IMR-90 (cell line): ENCODE data around the gene FOXO3. TPM values are rescaled to one million over a fixed set of nuclear protein-coding genes. Genes with fewer than 3 reads are reported as not detected.

Experiments
- ATAC-seq: fragments of 200-7000 bp; cut with Tn5 transposase; 2 replicates; pipeline ENCODE4 v1.9.1; 2020; ENCODE audit warnings: low read depth, mild to moderate bottlenecking, moderate library complexity
- BruUV-seq: library from RNA; stranded (reverse); fragments of 400-500 nt; replicated peaks from 2 replicates; lab custom pipeline; 2021; lab: Mats Ljungman, UMichigan
- CTCF ChIA-PET: fragments of 300-600 bp; formaldehyde crosslinking; extraction: SDS; loops from one replicate; lab custom pipeline; 2021; ENCODE audit warnings: antibody characterized with exemption; lab: Yijun Ruan, JAX
- POLR2A ChIA-PET: fragments of 300-600 bp; sonication (Branson Sonifier 250); formaldehyde crosslinking; loops from one replicate; lab custom pipeline; 2022; ENCODE audit warnings: antibody characterized with exemption; ENCODE audit not compliant: unreplicated experiment; lab: Charles Lee
- DNase-seq: peaks from one replicate; pipeline ENCODE4 v3.0.0; 2013
- H2AFZ ChIP-seq: replicated peaks from 2 replicates; pipeline ENCODE3; 2013; ENCODE audit warnings: low read length, mild to moderate bottlenecking; ENCODE audit not compliant: poor library complexity
- H2AK5ac ChIP-seq: 2 replicates; pipeline ENCODE4 v1.6.1; 2013; ENCODE audit warnings: low read depth, low read length, inconsistent platforms
- H2AK9ac ChIP-seq: replicated peaks from 2 replicates; pipeline ENCODE3; 2013; ENCODE audit warnings: mild to moderate bottlenecking, low read depth, low read length, moderate library complexity; ENCODE audit not compliant: poor library complexity
- H2BK120ac ChIP-seq: 2 replicates; pipeline ENCODE4 v1.6.1; 2013; ENCODE audit warnings: low read depth, low read length, inconsistent platforms
- H2BK15ac ChIP-seq: 3 replicates; pipeline ENCODE4 v1.6.1; 2013; ENCODE audit warnings: low read depth, low read length, inconsistent platforms
- H2BK20ac ChIP-seq: 2 replicates; pipeline ENCODE4 v1.6.1; 2013; ENCODE audit warnings: low read depth, mild to moderate bottlenecking, inconsistent platforms, low read length, moderate library complexity
- H2BK5ac ChIP-seq: 2 replicates; pipeline ENCODE4 v1.6.1; 2013; ENCODE audit warnings: mild to moderate bottlenecking, low read depth, low read length, inconsistent platforms; ENCODE audit not compliant: poor library complexity, severe bottlenecking
- H3K14ac ChIP-seq: replicated peaks from 2 replicates; pipeline ENCODE4 v1.6.1; 2013; ENCODE audit warnings: low read depth, low read length, inconsistent platforms
- H3K18ac ChIP-seq: 2 replicates; pipeline ENCODE4 v1.6.1; 2013; ENCODE audit warnings: low read depth, low read length, control low read depth
- H3K23ac ChIP-seq: 2 replicates; pipeline ENCODE4 v1.6.1; 2013; ENCODE audit warnings: low read depth, low read length, inconsistent platforms
- H3K27ac ChIP-seq: 2 replicates; pipeline ENCODE4 v1.5.1; 2013; ENCODE audit warnings: mild to moderate bottlenecking, control low read depth, low read length; ENCODE audit not compliant: insufficient read depth
- H3K27me3 ChIP-seq: 2 replicates; pipeline ENCODE4 v1.6.1; 2013; ENCODE audit warnings: low read length; ENCODE audit not compliant: control insufficient read depth, insufficient read depth
- H3K36me3 ChIP-seq: 2 replicates; pipeline ENCODE4 v1.6.1; 2013; ENCODE audit warnings: low read length, mixed read lengths; ENCODE audit not compliant: control insufficient read depth, insufficient read depth
- H3K4ac ChIP-seq: 2 replicates; pipeline ENCODE4 v1.6.1; 2013; ENCODE audit warnings: low read depth, low read length, inconsistent platforms
- H3K4me1 ChIP-seq: 2 replicates; pipeline ENCODE4 v1.6.1; 2013; ENCODE audit warnings: low read length, mixed read lengths; ENCODE audit not compliant: control insufficient read depth, insufficient read depth
- H3K4me2 ChIP-seq: 2 replicates; pipeline ENCODE4 v1.6.1; 2013; ENCODE audit warnings: low read depth, mild to moderate bottlenecking, control low read depth, low read length, moderate library complexity
- H3K4me3 ChIP-seq: 2 replicates; pipeline ENCODE4 v1.5.1; 2013; ENCODE audit warnings: low read depth, mild to moderate bottlenecking, control low read depth, low read length, moderate library complexity; ENCODE audit not compliant: insufficient read depth
- H3K56ac ChIP-seq: 2 replicates; pipeline ENCODE4 v1.6.1; 2013; ENCODE audit warnings: low read length, inconsistent platforms; ENCODE audit not compliant: insufficient read depth; ENCODE audit errors: extremely low read depth
- H3K79me1 ChIP-seq, 2 experiments: 2 replicates each; pipeline ENCODE4 v1.6.1; 2013; ENCODE audit warnings: low read length in 2 of 2, inconsistent platforms in 1 of 2, low read depth in 1 of 2
- H3K9ac ChIP-seq: 2 replicates; pipeline ENCODE4 v1.6.1; 2013; ENCODE audit warnings: low read depth, low read length, control low read depth
- H3K9me1 ChIP-seq: 2 replicates; pipeline ENCODE4 v1.6.1; 2013; ENCODE audit warnings: low read length, inconsistent platforms; ENCODE audit not compliant: insufficient read depth
- H3K9me3 ChIP-seq: 2 replicates; pipeline ENCODE4 v1.6.1; 2013; ENCODE audit warnings: low read length; ENCODE audit not compliant: control insufficient read depth, insufficient read depth
- H4K20me1 ChIP-seq: 2 replicates; pipeline ENCODE4 v1.6.1; 2013; ENCODE audit warnings: low read length, inconsistent platforms; ENCODE audit not compliant: insufficient read depth
- H4K5ac ChIP-seq: 2 replicates; pipeline ENCODE4 v1.6.1; 2013; ENCODE audit warnings: mild to moderate bottlenecking, low read depth, low read length, control low read depth
- H4K8ac ChIP-seq, 2 experiments: 2 replicates each; pipeline ENCODE4 v1.6.1; 2013; ENCODE audit warnings: low read depth in 2 of 2, low read length in 2 of 2, control low read depth in 1 of 2, inconsistent platforms in 1 of 2
- H4K91ac ChIP-seq: 2 replicates; pipeline ENCODE4 v1.6.1; 2013; ENCODE audit warnings: low read depth, low read length, inconsistent platforms; ENCODE audit not compliant: insufficient read depth
- BHLHE40 ChIP-seq: fragments of 150-350 bp; IDR thresholded peaks from 2 replicates; pipeline ENCODE4 v1.6.1; 2016; ENCODE audit warnings: mild to moderate bottlenecking, low read depth, low read length
- CEBPB ChIP-seq: IDR thresholded peaks from 2 replicates; pipeline ENCODE4 v1.6.1; 2012; ENCODE audit warnings: low read depth, low read length, improper control_type of control experiment
- CHD1 ChIP-seq: IDR thresholded peaks from 2 replicates; pipeline ENCODE4 v1.6.1; 2012; ENCODE audit warnings: low read depth, low read length, improper control_type of control experiment
- FOS ChIP-seq: fragments of 150-350 bp; IDR thresholded peaks from 2 replicates; pipeline ENCODE4 v1.6.1; 2016; ENCODE audit warnings: low read depth, low read length
- MAFK ChIP-seq: IDR thresholded peaks from 2 replicates; pipeline ENCODE4 v1.6.1; 2012; ENCODE audit warnings: low read depth, low read length, improper control_type of control experiment
- MAZ ChIP-seq: IDR thresholded peaks from 2 replicates; pipeline ENCODE4 v1.6.1; 2012; ENCODE audit warnings: low read depth, mild to moderate bottlenecking, low read length, improper control_type of control experiment, moderate library complexity, borderline replicate concordance
- MXI1 ChIP-seq: IDR thresholded peaks from 2 replicates; pipeline ENCODE4 v1.6.1; 2012; ENCODE audit warnings: low read depth, mild to moderate bottlenecking, low read length, moderate library complexity, borderline replicate concordance
- NFE2L2 ChIP-seq: fragments of 150-350 bp; IDR thresholded peaks from 2 replicates; pipeline ENCODE4 v1.6.1; 2016; ENCODE audit warnings: low read depth, mild to moderate bottlenecking, low read length
- POLR2A ChIP-seq: IDR thresholded peaks from 2 replicates; pipeline ENCODE4 v1.6.1; 2012; ENCODE audit warnings: mild to moderate bottlenecking, low read depth, low read length
- RAD21 ChIP-seq: IDR thresholded peaks from 2 replicates; pipeline ENCODE4 v1.6.1; 2012; ENCODE audit warnings: low read length, improper control_type of control experiment
- RCOR1 ChIP-seq: IDR thresholded peaks from 2 replicates; pipeline ENCODE4 v1.6.1; 2012; ENCODE audit warnings: mild to moderate bottlenecking, low read length, improper control_type of control experiment; ENCODE audit not compliant: insufficient replicate concordance
- RFX5 ChIP-seq: IDR thresholded peaks from 2 replicates; pipeline ENCODE4 v1.8.0; 2012; ENCODE audit warnings: low read depth, mild to moderate bottlenecking, low read length, moderate library complexity
- SMC3 ChIP-seq: fragments of 150-350 bp; IDR thresholded peaks from 2 replicates; pipeline ENCODE4 v1.6.1; 2016; ENCODE audit warnings: low read depth, mild to moderate bottlenecking, antibody characterized with exemption, low read length, moderate library complexity
- WGBS, 2 experiments: methylation state at CpG; one replicate each; pipeline versions ENCODE4 v1.1.5 to v1.1.7; 2013; ENCODE audit warnings: missing lambda C conversion rate in 2 of 2; ENCODE audit not compliant: insufficient read length in 1 of 2; ENCODE audit errors: extremely low coverage in 2 of 2; 5-methylcytosine and 5-hydroxymethylcytosine counted together
- dilution Hi-C: fragments of 300-500 bp; cut with HindIII; formaldehyde crosslinking; loops from one replicate; pipeline ENCODE4 v1.14.3; 2018; ENCODE audit warnings: low sequenced_read_pairs; ENCODE audit not compliant: unreplicated experiment
- in situ Hi-C: fragments of 300-500 bp; cut with MboI; formaldehyde crosslinking; loops from 3 replicates; pipeline ENCODE4 v1.14.3; 2019; ENCODE audit warnings: low sequenced_read_pairs, inconsistent platforms, mixed read lengths
- intact Hi-C: fragments of 100-400 bp; cut with micrococcal nuclease; formaldehyde crosslinking; loops from 2 replicates; pipeline ENCODE4 v1.10.0; 2022
- polyA plus RNA-seq, 3 experiments: library from polyadenylated mRNA; depleted of rRNA; stranded (reverse); fragments of >200 nt; gene quantifications; 2 replicates each; pipeline ENCODE4 v1.2.3, GENCODE V29; 2012; ENCODE audit warnings: low replicate concordance in 1 of 3
- total RNA-seq: library from RNA; depleted of rRNA; stranded (reverse); fragments of >200 nt; gene quantifications from 2 replicates; pipeline ENCODE4 v1.2.3, GENCODE V29; 2012
- TF ChIP-seq, protein P1 (sequence below): fragments of 150-350 bp; IDR thresholded peaks from 2 replicates; pipeline ENCODE4 v1.6.1; 2016; ENCODE audit warnings: low read depth, mild to moderate bottlenecking, low read length, moderate library complexity, borderline replicate concordance
- TF ChIP-seq, protein P2 (sequence below): fragments of 150-350 bp; IDR thresholded peaks from 2 replicates; pipeline ENCODE4 v1.6.1; 2017; ENCODE audit warnings: mild to moderate bottlenecking, antibody characterized with exemption, low read length, low read depth
- TF ChIP-seq, protein P3 (sequence below): conservative IDR thresholded peaks from 2 replicates; pipeline ENCODE4 v1.5.1; 2012; ENCODE audit warnings: mild to moderate bottlenecking, low read depth, low read length, improper control_type of control experiment

FOXO3 gene
- total and polyA plus RNA-seq, 2 of the 4 experiments (the other 2 are of a cell fraction): 17.5 to 38.7 TPM

DNA sequence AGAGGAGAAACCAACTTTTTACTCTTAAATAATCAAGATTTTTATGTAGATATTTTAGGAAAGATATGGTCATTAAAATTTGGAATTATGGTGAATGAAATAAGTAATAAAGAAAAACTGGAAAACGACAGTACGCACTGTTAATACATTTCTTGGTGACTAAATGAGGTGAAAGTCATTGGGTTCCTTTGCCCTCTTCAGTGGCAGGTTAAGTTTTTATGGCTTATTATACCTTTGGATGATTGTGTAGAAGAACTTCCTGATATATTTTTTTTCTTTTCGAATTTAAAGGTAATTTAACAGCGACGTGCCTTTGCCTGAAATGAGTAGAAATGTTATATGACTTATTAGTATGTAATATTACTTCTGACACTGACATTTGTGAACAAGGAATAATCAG, 43.4 kb downstream of the FOXO3 start:
- BruUV-seq: no TSS peak
- Histone ChIP-seq H4K8ac (no peak overlapping the region), H4K20me1 (peaks cover 72% of the 10 kb centered on the region), H2BK20ac (no peak overlapping the region), H3K27ac (no peak overlapping the region), H3K4me3 (no peak overlapping the region), H3K4me1 (peaks cover 7% of the 10 kb centered on the region), H2AK9ac (no peak overlapping the region), H3K9ac (no peak overlapping the region), H4K5ac (no peak overlapping the region), H3K79me1 (peaks cover 33 to 69% of the 10 kb centered on the region in 2 experiments), H3K9me1 (peaks cover 7% of the 10 kb centered on the region), H3K23ac (no peak overlapping the region), H3K4me2 (no peak overlapping the region), H2BK120ac (no peak overlapping the region), H3K14ac (no peak overlapping the region), H3K18ac (no peak overlapping the region), H3K56ac (no peak overlapping the region), H4K91ac (no peak overlapping the region), H3K36me3 (no peaks in the 10 kb centered on the region), H2BK5ac (no peak overlapping the region), H2BK15ac (no peak overlapping the region), H2AK5ac (no peak overlapping the region), H3K4ac (no peak overlapping the region), H3K9me3 (no peaks in the 10 kb centered on the region), H2AFZ (no peak overlapping the region), H3K27me3 (no peaks in the 10 kb centered on the region)
- dilution Hi-C loops (no loop called here), intact Hi-C loops (no loop called here), in situ Hi-C loops (no loop called here)
- TF ChIP-seq MAZ (no peak), RCOR1 (no peak), RFX5 (no peak), CEBPB (no peak), MXI1 (no peak), FOS (no peak), RAD21 (no peak), CHD1 (no peak), NFE2L2 (no peak), POLR2A (no peak), BHLHE40 (no peak), MAFK (no peak), SMC3 (no peak)
- TF ChIP-seq, protein P1, sequence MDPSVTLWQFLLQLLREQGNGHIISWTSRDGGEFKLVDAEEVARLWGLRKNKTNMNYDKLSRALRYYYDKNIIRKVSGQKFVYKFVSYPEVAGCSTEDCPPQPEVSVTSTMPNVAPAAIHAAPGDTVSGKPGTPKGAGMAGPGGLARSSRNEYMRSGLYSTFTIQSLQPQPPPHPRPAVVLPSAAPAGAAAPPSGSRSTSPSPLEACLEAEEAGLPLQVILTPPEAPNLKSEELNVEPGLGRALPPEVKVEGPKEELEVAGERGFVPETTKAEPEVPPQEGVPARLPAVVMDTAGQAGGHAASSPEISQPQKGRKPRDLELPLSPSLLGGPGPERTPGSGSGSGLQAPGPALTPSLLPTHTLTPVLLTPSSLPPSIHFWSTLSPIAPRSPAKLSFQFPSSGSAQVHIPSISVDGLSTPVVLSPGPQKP: no peak
- TF ChIP-seq, protein P2, sequence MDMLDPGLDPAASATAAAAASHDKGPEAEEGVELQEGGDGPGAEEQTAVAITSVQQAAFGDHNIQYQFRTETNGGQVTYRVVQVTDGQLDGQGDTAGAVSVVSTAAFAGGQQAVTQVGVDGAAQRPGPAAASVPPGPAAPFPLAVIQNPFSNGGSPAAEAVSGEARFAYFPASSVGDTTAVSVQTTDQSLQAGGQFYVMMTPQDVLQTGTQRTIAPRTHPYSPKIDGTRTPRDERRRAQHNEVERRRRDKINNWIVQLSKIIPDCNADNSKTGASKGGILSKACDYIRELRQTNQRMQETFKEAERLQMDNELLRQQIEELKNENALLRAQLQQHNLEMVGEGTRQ: no peak
- TF ChIP-seq, protein P3, sequence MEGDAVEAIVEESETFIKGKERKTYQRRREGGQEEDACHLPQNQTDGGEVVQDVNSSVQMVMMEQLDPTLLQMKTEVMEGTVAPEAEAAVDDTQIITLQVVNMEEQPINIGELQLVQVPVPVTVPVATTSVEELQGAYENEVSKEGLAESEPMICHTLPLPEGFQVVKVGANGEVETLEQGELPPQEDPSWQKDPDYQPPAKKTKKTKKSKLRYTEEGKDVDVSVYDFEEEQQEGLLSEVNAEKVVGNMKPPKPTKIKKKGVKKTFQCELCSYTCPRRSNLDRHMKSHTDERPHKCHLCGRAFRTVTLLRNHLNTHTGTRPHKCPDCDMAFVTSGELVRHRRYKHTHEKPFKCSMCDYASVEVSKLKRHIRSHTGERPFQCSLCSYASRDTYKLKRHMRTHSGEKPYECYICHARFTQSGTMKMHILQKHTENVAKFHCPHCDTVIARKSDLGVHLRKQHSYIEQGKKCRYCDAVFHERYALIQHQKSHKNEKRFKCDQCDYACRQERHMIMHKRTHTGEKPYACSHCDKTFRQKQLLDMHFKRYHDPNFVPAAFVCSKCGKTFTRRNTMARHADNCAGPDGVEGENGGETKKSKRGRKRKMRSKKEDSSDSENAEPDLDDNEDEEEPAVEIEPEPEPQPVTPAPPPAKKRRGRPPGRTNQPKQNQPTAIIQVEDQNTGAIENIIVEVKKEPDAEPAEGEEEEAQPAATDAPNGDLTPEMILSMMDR: no peak
- POLR2A ChIA-PET: no interaction called here
- no peak for ATAC-seq
- WGBS, 2 experiments: no CpG with 5 or more reads among the region's 5 CpGs
- CTCF ChIA-PET: no interaction called here
- DNase-seq: no peak
